NCI-H526 treated with DMSO at 0.1 percent for 48 hours (cell line): ENCODE results near the gene L3MBTL4.
"Not testable (repeated sequence)": the region's sequence is repeated elsewhere in the genome, so short reads cannot be mapped to it uniquely, and the experiment has no call there.

Experiments
- DNase-seq: peaks from one replicate; lab custom pipeline; 2025; lab: John Stamatoyannopoulos, UW

The L3MBTL4 gene

GRCh38 chr18:6310714-6311113 is 104.0 kb downstream of the L3MBTL4 start:
- no peak for DNase-seq

DNA sequence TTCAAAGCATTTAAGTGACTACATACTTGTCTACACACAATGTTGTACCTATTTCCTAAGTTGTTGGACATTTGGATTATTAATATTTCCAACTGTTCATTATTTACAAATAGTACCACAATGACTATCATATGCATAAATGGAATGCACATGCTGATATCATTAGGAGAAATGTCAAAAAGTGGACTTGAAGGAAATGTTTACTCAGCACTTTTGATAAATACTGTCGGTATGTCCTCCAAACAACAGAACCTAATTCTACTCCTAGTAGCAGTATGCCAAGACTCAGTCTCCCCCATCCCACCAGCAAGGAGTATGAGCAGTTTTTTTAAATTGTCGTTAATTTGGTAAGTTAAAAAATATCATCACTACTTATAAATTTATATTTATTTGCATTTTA is 116.8 kb downstream of the L3MBTL4 start:
- DNase-seq: no peak

DNA sequence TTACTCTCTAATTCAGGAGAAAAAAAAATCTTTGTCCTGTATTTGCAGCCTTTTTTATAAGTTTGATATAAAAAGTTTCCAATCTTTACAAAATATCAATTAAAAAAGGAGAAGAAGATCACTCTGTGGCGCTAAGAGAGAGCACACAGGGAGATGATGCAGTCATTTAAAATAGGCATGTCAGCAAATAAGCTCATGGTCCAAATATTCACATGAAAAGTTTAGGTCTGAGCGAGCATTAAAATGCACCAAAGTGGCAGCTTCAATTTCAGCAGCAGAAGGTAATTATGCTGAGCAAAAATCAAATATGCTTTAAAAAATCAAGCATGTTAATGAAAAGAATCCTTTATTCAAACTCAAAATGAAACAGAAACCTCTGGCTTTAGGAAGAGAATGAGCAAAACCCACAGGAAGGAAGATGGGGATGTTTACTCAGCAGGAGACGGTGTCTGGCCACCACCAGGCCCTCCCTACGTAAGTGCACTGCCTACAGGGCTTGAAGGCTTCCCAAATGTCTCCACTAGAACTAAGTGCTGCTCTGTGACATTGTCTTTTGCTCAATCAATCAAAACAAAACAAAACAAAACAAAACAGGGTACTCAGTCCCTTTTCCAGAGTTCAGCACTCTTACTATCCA is 120.4 kb downstream of the L3MBTL4 start:
- no peak for DNase-seq

- DNase-seq: no peak
Measured at GRCh38 chr18:6289843-6290242, 124.9 kb downstream of the L3MBTL4 start.

GRCh38 chr18:6286585-6286984 is 128.1 kb downstream of the L3MBTL4 start:
- DNase-seq: no peak

- DNase-seq: no peak
Measured at GRCh38 chr18:6284761-6285160, 129.9 kb downstream of the L3MBTL4 start.

DNA sequence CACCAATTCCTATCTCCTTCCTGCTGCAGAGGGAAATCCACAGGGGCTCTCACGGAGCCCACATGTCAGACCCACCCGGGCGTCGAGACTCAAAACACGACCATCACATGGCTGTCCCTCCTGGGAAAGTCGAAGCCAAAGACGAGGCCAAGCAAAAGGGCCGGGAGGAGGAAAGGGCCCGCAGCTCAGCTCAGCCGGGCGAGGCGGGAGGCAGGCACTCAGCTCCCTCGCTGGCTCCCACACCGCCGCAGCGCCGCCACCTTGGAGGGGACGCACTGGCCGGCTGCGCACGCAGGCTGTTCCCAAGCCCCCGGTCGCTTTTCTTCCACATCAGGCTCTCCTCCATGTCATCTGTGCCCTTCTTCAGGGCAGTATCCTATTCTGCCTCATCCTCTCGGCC is 130.4 kb downstream of the L3MBTL4 start:
- no peak for DNase-seq

DNA sequence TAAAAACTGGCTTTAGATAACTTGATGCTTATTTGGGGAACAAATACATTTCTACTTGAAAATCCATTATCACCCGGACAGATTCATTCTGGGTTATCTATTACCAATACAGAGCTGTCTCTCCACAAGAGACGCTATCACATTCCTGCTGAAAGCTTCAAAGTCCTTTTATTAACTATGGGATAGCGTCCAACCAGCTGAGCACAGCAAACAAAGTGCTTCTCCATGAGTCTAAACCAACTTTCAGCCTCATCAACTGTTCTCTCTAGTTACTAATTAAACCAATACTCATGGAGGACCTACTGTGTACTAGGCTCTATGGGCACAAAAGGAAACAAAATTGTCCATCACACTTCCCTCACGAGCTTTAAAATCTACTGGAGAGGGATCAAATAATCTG is 132.8 kb downstream of the L3MBTL4 start:
- DNase-seq: no peak

DNA sequence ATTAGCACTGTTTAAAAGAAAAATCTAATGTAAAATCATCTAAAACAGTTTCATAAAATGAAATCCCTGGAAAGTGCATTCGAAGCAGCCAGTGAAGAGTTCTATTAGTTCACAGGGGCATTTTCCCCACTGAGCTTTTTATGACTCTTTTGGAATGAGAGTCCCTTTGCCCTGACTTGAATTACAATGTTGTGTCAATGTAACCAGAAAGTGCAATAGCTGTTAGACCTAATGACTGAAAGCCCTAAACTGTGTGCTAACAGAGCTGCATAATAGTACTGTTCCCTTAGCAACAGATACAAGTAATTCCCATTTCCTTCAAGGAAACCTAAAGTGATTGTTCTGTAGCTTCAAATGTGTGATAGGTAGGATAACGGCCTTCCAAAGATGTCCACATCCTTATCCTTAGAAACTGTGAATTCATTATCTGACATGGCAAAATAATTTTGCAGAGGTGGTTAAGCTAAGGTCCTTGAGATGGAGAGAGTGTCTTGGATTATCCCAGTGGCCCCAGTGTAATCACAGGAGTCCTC is 134.4 kb downstream of the L3MBTL4 start:
- no peak for DNase-seq

DNA sequence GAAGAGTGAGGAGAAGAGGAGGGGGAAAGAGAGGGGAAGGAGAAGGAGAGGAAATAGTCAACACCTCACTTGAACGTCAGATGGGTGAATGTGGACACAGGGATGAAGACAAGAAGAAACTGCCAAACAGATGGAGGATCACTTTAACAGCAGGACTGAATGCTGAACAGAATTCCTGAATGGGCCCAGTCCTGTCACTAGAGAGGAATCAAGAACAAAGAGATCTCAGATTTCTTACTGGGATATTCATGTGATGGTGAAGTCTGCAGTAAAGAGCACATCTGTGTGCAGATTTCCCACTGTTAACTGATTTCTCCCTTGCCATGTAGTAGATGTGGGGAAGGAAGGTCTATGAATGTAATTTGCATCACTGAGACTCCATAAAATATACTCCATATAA is 135.4 kb downstream of the L3MBTL4 start:
- no peak for DNase-seq

- DNase-seq: no peak
Measured at GRCh38 chr18:6273423-6273822, 141.3 kb downstream of the L3MBTL4 start.

DNA sequence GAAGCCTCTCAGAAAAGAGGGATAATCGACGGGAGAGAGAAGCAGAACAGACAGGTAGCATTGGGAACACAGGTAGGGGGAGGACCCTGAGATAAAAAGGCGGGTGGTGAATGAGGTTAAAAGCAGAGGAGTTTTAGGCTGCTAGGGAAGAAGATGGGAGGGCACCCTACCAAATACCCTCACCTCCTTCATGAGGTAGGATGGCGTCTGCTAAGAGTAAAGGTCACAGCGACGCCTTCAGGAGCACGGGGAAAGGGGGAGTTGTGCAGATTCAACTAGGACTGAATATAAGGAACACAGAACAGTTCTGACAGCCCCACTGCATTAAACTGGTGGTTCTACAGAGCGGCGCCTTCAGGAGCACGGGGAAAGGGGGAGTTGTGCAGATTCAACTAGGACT is 142.6 kb downstream of the L3MBTL4 start:
- not testable (repeated sequence) for DNase-seq

GRCh38 chr18:6271585-6271984 is 143.1 kb downstream of the L3MBTL4 start:
- no peak for DNase-seq

GRCh38 chr18:6270771-6271216 is 143.9 kb downstream of the L3MBTL4 start:
- DNase-seq: no peak

DNA sequence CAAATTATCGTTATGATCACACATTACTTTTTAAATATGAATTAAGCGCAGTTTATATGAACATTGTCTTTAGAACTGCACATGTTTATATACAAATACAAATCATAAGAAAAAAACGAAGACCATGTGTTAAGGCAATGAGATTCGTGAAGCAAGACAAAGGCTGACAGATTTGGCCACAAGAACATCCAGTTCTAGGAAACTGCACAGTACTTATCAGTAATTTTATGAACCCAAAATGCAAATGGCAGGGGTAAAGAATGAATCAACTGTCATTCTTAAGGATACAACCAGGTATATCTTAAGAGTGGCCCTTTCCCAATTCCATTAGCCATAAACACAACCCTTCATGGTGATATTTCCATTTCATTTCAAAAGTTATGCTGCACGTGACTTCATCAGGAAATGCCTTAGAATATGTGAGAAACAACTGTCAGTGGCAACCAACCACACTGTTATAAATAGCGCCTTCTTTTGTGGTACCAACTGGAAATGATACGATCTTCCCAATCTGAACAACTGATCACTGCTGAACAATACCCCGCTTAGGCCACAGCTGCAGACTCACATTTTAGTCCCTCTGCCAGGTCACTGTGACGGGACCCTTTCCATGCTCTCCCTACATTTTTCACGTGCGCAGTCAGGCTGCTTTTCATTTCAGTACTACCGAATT is 144.9 kb downstream of the L3MBTL4 start:
- no peak for DNase-seq

- no peak for DNase-seq
Measured at GRCh38 chr18:6266212-6266611, 148.5 kb downstream of the L3MBTL4 start.

- no peak for DNase-seq
Measured at GRCh38 chr18:6261938-6262337, 152.8 kb downstream of the L3MBTL4 start.

DNA sequence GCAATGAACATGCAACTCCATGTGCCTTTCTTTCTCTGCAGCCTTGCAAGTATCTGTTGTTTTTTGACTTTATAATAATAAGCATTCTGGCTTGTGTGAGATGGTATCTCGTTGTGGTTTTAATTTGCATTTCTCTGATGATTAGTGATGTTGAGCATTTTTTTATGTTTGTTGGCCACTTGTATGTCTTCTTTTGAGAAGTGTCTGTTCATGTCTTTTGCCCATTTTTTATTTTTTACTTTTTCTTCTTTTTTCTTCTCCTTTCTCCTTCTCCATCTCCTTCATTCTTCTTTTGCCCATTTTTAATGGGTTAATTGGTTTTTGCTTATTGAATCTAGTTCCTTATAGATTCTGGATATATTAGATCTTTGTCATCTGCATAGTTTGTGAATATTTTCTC is 155.4 kb downstream of the L3MBTL4 start:
- not testable (repeated sequence) for DNase-seq

GRCh38 chr18:6257950-6258349 is 156.8 kb downstream of the L3MBTL4 start:
- no peak for DNase-seq

DNA sequence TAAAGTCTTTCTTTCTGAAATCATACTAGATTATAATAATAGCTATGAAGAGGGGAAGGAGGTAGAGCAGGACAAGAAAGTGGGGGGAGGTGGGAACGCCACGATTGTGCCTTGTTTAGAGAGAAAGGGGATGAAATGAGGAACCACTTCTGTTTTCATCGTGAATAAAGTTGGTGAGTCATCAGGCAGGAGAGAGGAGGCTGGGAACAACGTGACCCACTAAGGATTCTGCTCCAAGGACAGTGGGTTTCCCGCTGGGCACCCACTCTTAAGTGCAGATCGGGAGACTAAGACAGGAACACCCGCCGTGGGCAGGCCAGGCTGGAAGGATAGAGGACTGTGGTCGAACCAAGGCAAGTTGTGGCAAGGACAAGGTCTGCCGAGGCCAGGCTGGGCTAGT is 158.2 kb downstream of the L3MBTL4 start:
- DNase-seq: no peak

DNA sequence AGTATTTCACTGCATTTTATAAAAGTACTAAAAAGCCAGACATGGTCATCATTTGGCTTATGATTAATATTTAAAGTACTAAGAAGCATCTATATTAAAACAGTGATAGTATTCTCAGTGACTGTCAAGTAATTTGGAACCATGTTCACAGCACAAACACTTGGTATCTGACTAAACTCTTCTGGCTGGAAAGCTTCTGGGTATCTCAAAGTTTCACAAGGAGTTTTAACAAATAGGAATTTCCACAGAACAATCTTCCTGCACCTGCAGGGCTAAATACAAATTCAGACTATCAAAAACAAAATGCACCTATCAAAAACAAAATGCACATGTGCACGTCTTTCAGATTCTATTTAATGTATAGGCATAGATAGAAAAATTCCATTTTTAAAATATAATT is 158.8 kb downstream of the L3MBTL4 start:
- no peak for DNase-seq

- no peak for DNase-seq
Measured at GRCh38 chr18:6255116-6255705, 159.5 kb downstream of the L3MBTL4 start.

- DNase-seq: no peak
Measured at GRCh38 chr18:6254456-6254855, 160.3 kb downstream of the L3MBTL4 start.
